NCI-H1930 (cell line): ENCODE measurements around the gene SNRPA1.
A peak's percentile ranks its signal among the peaks of the same experiment; 100 is the strongest.
"Not testable (repeated sequence)": the region's sequence is repeated elsewhere in the genome, so short reads cannot be mapped to it uniquely, and the experiment has no call there.

Experiments used
- DNase-seq, 2 experiments: peaks; one replicate each; lab custom pipeline; 2025; lab: John Stamatoyannopoulos, UW

SNRPA1 gene

DNA sequence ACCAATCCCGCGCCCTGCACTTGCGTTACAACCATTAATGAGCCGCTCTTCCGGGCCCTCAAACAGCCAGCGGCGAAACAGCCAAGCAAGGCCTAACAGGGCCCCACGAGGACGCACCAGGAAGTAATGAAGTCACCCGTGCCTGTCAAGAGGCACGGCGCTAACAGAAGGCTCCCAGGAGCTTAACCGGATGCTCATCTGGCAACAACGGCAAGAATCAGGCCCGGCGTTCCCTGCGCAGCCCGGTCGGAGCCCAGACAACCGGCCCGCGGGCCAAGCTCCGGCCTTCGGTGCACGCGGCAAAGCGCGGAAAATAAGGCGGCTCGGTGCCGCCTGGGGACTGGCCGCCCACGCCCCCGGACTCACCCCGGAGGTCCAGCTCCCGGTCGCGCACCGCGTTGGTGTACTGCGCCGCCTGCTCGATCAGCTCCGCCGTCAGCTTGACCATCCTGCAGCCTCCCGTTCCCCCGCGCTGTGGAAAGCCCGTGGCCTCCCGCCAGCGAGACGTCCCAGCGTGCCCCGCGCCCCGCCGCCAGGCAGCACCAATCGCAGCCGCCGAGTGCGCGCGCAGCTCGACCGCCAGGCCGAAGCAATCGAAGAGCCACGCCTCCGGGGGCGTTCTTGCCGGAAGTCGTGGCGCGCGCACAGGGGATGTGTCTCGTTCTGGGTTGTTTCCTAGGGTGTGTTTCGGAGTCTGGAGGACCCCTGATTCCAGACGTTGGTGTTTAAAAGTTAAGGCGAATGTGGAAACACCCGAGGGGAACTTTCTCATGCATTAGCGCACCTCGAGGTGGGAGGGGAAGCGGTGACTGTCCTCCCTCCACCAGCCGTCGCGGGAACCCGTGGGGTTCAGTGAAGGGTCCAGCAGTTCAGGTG, at the start of gene SNRPA1:
Gene SNRPA1, minus strand, starts transcription at position 518 of the 876 bp plus-strand sequence. Its CDS starts 70 bp downstream, at position 448.
- peak; percentile 80 to 88 for DNase-seq

GRCh38 chr15:101342056-101342455, 47.0 kb upstream of the SNRPA1 start:
- DNase-seq = no peak

GRCh38 chr15:101338502-101339057, 43.5 kb upstream of the SNRPA1 start:
- no peak for DNase-seq

DNA sequence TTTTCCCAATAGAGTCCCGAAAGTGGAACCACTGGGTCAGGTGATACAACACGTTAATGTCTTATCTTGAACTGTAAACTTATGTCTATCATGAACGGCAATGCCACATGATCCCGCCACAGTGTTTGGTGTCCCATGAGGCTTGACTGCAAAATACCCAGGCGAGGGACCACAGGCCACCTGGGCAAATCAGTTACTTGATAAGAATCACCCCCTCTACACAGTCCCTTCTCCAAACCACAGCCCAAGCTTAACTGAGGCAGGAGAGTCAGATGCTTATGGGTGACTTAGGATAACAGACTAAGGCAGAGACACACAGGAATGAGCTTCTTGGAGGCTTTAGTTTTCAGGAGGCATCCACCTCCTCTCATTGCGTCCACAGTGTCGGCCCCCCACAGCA, 42.9 kb upstream of the SNRPA1 start:
- DNase-seq = no peak

- not testable (repeated sequence) for DNase-seq
Measured at GRCh38 chr15:101333907-101334789, 39.1 kb upstream of the SNRPA1 start.

DNA sequence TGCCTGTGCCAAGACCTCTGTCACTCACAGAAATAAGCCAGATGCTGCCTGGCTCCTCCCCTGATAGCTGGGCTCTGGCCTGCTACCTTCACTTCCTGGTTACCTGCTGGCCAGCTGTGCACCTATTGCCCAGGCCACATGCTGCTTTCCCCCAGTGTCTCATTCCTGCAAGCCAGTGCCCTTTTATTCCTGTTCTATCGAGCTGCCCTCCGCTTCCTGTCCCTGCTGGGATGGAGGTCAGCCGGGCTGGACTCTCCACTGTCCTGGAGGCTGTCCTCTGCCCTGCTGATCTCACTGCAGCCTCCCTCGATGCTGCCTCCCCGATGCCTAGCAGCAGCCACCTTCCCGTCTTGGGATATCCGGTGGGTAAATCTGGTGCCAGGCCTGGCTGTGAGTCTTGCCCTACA, 37.0 kb upstream of the SNRPA1 start:
- no peak for DNase-seq

GRCh38 chr15:101329867-101330380, 34.9 kb upstream of the SNRPA1 start:
- no peak for DNase-seq

DNA sequence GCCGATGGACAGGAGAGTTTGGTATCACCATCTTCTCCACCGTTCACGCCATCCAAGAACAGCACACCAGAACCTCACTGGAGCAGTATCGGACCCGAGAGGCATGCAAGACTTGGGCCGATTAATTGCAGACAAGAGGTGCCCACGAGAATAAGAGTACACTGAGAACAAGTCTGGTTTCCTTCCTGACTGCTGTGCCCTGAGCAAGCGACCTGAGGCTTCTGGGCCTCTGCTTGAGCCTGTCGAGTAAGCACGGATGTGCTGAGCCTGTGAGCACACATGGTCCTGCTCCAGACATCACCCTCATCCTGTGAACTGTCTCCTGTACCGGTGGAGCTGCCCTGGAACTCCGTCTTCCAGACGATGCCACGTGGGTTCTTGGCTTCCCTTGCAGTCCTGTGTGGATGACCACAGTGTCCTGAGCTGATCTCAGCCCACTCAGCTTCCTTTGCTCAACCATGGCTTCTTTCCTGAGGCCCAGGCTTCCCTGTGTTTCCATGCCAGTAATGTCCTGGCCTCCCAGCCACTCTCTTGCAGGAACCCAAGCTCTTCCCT, 34.3 kb upstream of the SNRPA1 start:
- DNase-seq = no peak

DNA sequence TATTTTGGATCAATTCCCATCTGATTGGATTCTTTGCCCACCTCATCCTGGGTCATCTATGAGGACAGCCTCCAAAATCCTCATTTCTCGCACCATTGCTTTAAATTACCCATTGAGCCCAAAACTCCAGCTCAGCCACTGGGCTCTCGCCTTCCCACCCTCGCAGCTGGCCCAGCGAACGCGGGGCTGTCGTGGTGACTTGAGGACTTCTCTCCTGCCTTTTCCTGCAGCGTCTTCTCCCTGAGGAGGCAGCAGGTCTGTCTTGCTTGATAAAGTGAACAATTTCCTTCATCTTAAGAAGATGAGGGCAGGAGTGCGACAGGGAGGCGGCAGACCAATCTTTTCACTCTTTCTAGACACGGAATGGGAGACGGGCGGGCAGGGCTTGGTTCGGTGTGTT, 33.0 kb upstream of the SNRPA1 start:
- no peak for DNase-seq

DNA sequence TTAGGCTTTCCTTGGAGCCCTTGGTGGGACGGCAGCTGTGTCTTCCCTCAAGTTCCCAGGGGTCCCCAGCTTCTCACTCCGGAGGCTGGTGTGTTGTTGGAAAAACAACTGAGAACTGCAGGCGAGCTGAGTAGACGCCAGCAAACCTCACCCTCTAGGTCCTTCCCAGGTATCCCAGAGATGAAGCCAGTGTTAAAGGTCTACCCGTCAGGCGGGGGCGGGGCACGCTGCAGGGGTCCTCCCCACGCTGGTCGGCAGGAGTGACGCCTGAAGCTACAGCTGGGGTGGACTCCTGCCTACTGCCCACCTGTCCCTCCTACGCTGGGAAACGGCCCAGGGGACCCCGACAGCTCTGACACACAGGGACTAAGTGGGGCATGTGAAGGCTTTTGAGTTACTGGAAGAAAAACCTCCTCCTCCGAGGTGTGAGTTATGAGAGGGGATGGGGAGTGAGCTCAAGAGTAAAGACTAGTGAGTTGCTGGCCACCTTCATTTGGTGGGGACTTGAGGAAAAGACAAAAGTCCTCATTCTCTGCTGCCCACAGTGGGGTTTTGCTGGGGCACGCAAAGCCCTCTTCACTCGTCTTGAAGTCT, 32.2 kb upstream of the SNRPA1 start:
- no peak for DNase-seq

GRCh38 chr15:101326462-101327146, 31.6 kb upstream of the SNRPA1 start:
- no peak for DNase-seq

DNA sequence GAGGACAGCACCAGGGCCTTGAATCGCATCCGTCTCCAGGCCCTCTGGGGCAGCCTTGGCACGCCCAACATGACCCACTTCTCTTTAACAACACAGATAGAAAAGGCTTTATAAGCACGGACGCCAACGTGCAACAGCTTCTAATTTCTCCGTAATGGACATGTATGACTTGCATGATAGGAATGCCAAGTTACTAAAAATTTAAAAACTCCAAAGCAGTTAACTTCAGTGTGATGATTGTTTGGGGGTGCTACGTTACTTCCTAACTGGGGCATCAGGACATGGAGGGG, 30.9 kb upstream of the SNRPA1 start:
- DNase-seq = no peak

- DNase-seq = no peak
Measured at GRCh38 chr15:101325263-101326025, 30.4 kb upstream of the SNRPA1 start.

GRCh38 chr15:101324524-101325177, 29.6 kb upstream of the SNRPA1 start:
- no peak for DNase-seq

GRCh38 chr15:101323793-101324523, 28.9 kb upstream of the SNRPA1 start:
- DNase-seq = no peak

GRCh38 chr15:101322854-101323477, 27.9 kb upstream of the SNRPA1 start:
- no peak for DNase-seq

- DNase-seq = no peak
Measured at GRCh38 chr15:101322016-101322695, 27.1 kb upstream of the SNRPA1 start.

DNA sequence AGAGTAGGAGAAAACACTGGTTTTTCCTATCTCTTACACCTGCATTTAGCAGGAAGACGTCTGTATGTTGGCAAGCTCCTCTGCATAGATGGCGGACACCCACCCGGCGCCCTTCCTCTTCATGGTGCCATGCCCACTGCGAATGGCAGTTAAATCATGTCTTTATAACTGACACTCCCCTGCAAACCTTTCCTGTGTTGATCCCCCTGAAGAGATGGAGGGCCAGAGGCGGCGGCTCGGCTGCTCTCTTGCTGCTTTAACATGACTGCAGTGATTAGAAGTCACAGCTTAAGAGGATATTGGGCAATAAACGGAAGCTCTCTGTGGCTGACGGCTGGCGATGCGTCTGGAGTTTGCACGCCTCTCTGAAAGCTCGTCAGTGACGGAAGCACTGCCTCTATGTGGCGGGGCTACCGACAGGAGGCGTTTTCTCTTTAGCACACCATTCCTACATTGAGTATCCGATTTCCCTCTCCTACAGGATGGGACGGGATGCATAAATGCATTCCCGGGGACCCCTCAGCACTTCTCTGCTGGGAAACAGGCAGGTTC, 25.5 kb upstream of the SNRPA1 start:
- DNase-seq = no peak
